ENCODE results near the gene CDH13. TPM values are rescaled to one million over a fixed set of nuclear protein-coding genes. Genes with fewer than 3 reads are reported as not detected.

Gene CDH13
- polyA plus RNA-seq, 2 of the 4 experiments (the other 2 are of a cell fraction): not detected

GRCh38 chr16:83615141-83615952 is 988.6 kb downstream of the CDH13 start:
- ChIA-PET CTCF (no interaction called here), POLR2A (no interaction called here)
- Histone ChIP-seq H3K9me3 (no peaks in the 10 kb centered on the region), H3K27ac (no peak overlapping the region), H3K4me1 (no peaks in the 10 kb centered on the region), H3K4me2 (no peak overlapping the region), H3K4me3 (no peak overlapping the region)
- WGBS (ENCODE audit: missing lambda C conversion rate): 8% methylated on average over 7 of the region's 7 CpGs
- no peak for TF ChIP-seq POLR2AphosphoS2 (conservative IDR thresholded peaks at IDR 0.05; ENCODE audit: low read length)
- no peak for TF ChIP-seq RFX5 (IDR thresholded peaks at IDR 0.05)
- TF ChIP-seq TFCP2L1 (CRISPR knock-in tag; IDR thresholded peaks at IDR 0.05): no peak
- no peak for TF ChIP-seq HOXB13 (CRISPR knock-in tag; IDR thresholded peaks at IDR 0.05; ENCODE audit: low read depth)
- TF ChIP-seq ZFP36 (IDR thresholded peaks at IDR 0.05; ENCODE audit: borderline replicate concordance, partially characterized antibody): no peak
- no peak for TF ChIP-seq EP300 (IDR thresholded peaks at IDR 0.05)
- no peak for TF ChIP-seq JUNB (IDR thresholded peaks at IDR 0.05)
- TF ChIP-seq PHF8 (IDR thresholded peaks at IDR 0.05; ENCODE audit: borderline replicate concordance, low read depth): no peak
- no peak for TF ChIP-seq FOSL2 (IDR thresholded peaks at IDR 0.05)
- no peak for TF ChIP-seq FOSL2 (CRISPR knock-in tag; IDR thresholded peaks at IDR 0.05)
- TF ChIP-seq NR3C1 (IDR thresholded peaks at IDR 0.05): no peak
- no peak for TF ChIP-seq BCL3 (IDR thresholded peaks at IDR 0.05)
- TF ChIP-seq FOSB (CRISPR knock-in tag; IDR thresholded peaks at IDR 0.05): no peak
- no peak for TF ChIP-seq HDAC2 (IDR thresholded peaks at IDR 0.05)
- ATAC-seq: no peak
- no peak for DNase-seq (ENCODE audit: low read depth in 1 of 2, low spot score in 1 of 2)
- no peak for FAIRE-seq

GRCh38 chr16:83615953-83616350 is 989.2 kb downstream of the CDH13 start:
- CTCF ChIA-PET: no interaction called here
- Histone ChIP-seq H3K9me3 (no peaks in the 10 kb centered on the region), H3K4me2 (no peak overlapping the region), H3K27ac (no peak overlapping the region), H3K4me3 (no peak overlapping the region), H3K4me1 (no peaks in the 10 kb centered on the region)
- DNase-seq (ENCODE audit: low read depth in 1 of 2, low spot score in 1 of 2): no peak
- FAIRE-seq: no peak
- no peak for ATAC-seq
- 35% methylated on average over 8 of the region's 8 CpGs for WGBS (ENCODE audit: missing lambda C conversion rate)
- POLR2A ChIA-PET: no interaction called here
- TF ChIP-seq CBX2 (IDR thresholded peaks at IDR 0.05; ENCODE audit: borderline replicate concordance, low read depth) (no peak), RAD21 (conservative IDR thresholded peaks at IDR 0.05 in 1 of 2, IDR thresholded peaks at IDR 0.05 in 1 of 2) (no peak), POLR2A (IDR thresholded peaks at IDR 0.05; ENCODE audit: low read length) (no peak), FOXS1 (CRISPR knock-in tag; IDR thresholded peaks at IDR 0.05) (no peak), EHMT2 (IDR thresholded peaks at IDR 0.05; ENCODE audit: low read depth) (no peak), USF2 (IDR thresholded peaks at IDR 0.05) (no peak), TP53 (CRISPR knock-in tag; IDR thresholded peaks at IDR 0.05) (no peak)

- CTCF ChIA-PET: no interaction called here
- ATAC-seq (no peak), FAIRE-seq (no peak), DNase-seq (ENCODE audit: low read depth in 1 of 2, low spot score in 1 of 2) (no peak)
- Histone ChIP-seq H3K27ac (no peak overlapping the region), H3K4me1 (no peaks in the 10 kb centered on the region), H3K4me2 (no peak overlapping the region), H3K4me3 (no peak overlapping the region), H3K9me3 (no peaks in the 10 kb centered on the region)
- WGBS (ENCODE audit: missing lambda C conversion rate): 15% methylated on average over 11 of the region's 12 CpGs
- POLR2A ChIA-PET: no interaction called here
- TF ChIP-seq HMGXB4 (CRISPR knock-in tag; IDR thresholded peaks at IDR 0.05; ENCODE audit: borderline replicate concordance) (no peak), USF2 (IDR thresholded peaks at IDR 0.05) (no peak), NFE2L2 (conservative IDR thresholded peaks at IDR 0.05; ENCODE audit: low read length) (no peak), E2F6 (IDR thresholded peaks at IDR 0.05; ENCODE audit: borderline replicate concordance, low read depth) (no peak), HOXB5 (CRISPR knock-in tag; IDR thresholded peaks at IDR 0.05) (no peak), RARB (CRISPR knock-in tag; IDR thresholded peaks at IDR 0.05) (no peak), ATOH8 (CRISPR knock-in tag; IDR thresholded peaks at IDR 0.05; ENCODE audit: low read depth) (no peak), KDM1A (IDR thresholded peaks at IDR 0.05; ENCODE audit: low read depth) (no peak), JUNB (IDR thresholded peaks at IDR 0.05) (no peak)
Measured at GRCh38 chr16:83619381-83620150, 992.8 kb downstream of the CDH13 start.
